Liver (tissue), 9 donors: ENCODE data around the gene PTCD2. TPM values are rescaled to one million over a fixed set of nuclear protein-coding genes. Genes with fewer than 3 reads are reported as not detected.
A peak's percentile ranks its signal among the peaks of the same experiment; 100 is the strongest.

ENCODE experiments used
- DNase-seq: peaks from one replicate; pipeline ENCODE4 v3.0.0-alpha.2; 2017; ENCODE audit warnings: low spot score
- H3K27ac ChIP-seq, 2 donors: one replicate each; pipeline ENCODE4 v1.7.0; 2013; ENCODE audit warnings: inconsistent platforms in 2 of 2, low read length in 2 of 2, control low read depth in 1 of 2, low read depth in 1 of 2, mild to moderate bottlenecking in 1 of 2
- H3K27me3 ChIP-seq, 4 donors: one replicate each; pipeline versions ENCODE4 v1.6.1 to v1.7.0; 2013; ENCODE audit warnings: low read length in 3 of 4, inconsistent platforms in 1 of 4, mild to moderate bottlenecking in 1 of 4, moderate library complexity in 1 of 4; ENCODE audit not compliant: control insufficient read depth in 4 of 4, insufficient read depth in 4 of 4
- H3K36me3 ChIP-seq, 4 donors: one replicate each; pipeline versions ENCODE4 v1.6.1 to v1.7.0; 2013; ENCODE audit warnings: low read length in 3 of 4, mild to moderate bottlenecking in 3 of 4, low read depth in 1 of 4, moderate library complexity in 1 of 4; ENCODE audit not compliant: control insufficient read depth in 4 of 4, insufficient read depth in 3 of 4
- H3K4me1 ChIP-seq, 4 donors: one replicate each; pipeline versions ENCODE4 v1.6.1 to v1.7.0; 2013; ENCODE audit warnings: low read length in 3 of 4, mild to moderate bottlenecking in 3 of 4, moderate library complexity in 1 of 4; ENCODE audit not compliant: control insufficient read depth in 4 of 4, insufficient read depth in 4 of 4
- H3K4me3 ChIP-seq, 3 donors: one replicate each; pipeline versions ENCODE4 v1.6.1 to v1.7.0; 2013; ENCODE audit warnings: low read length in 3 of 3, control low read depth in 1 of 3, low read depth in 1 of 3, mild to moderate bottlenecking in 1 of 3
- H3K9ac ChIP-seq, 2 donors: one replicate each; pipeline ENCODE4 v1.7.0; 2013; ENCODE audit warnings: low read length in 2 of 2, mild to moderate bottlenecking in 2 of 2, moderate library complexity in 2 of 2, control low read depth in 1 of 2, low read depth in 1 of 2
- H3K9me3 ChIP-seq, 4 donors: one replicate each; pipeline versions ENCODE4 v1.6.1 to v1.7.0; 2013; ENCODE audit warnings: low read length in 3 of 4; ENCODE audit not compliant: control insufficient read depth in 4 of 4
- ATF3 ChIP-seq: IDR thresholded peaks from 2 replicates; pipeline ENCODE4 v1.6.1; 2016; ENCODE audit warnings: antibody characterized with exemption
- CTCF ChIP-seq: fragments of 150-350 bp; IDR thresholded peaks from 2 replicates; pipeline ENCODE4 v1.5.1; 2017; ENCODE audit warnings: improper control_type of control experiment, low read depth, low read length; ENCODE audit not compliant: missing input control
- EGR1 ChIP-seq, 2 donors: IDR thresholded peaks; 2 replicates each; pipeline ENCODE4 v1.6.1; 2016 to 2018; ENCODE audit warnings: antibody characterized with exemption in 2 of 2, low read depth in 2 of 2
- FOXA1 ChIP-seq: IDR thresholded peaks from 2 replicates; pipeline ENCODE4 v1.6.1; 2016; ENCODE audit warnings: antibody characterized with exemption
- FOXA2 ChIP-seq: IDR thresholded peaks from 2 replicates; pipeline ENCODE4 v1.6.1; 2016; ENCODE audit warnings: antibody characterized with exemption
- GABPA ChIP-seq, 2 donors: IDR thresholded peaks in 1 of 2; conservative IDR thresholded peaks in 1 of 2; 2 replicates each; pipeline ENCODE4 v1.6.1; 2016; ENCODE audit warnings: antibody characterized with exemption in 2 of 2, mild to moderate bottlenecking in 1 of 2, moderate library complexity in 1 of 2
- HNF4A ChIP-seq, 2 donors: conservative IDR thresholded peaks; 2 replicates each; pipeline ENCODE4 v1.6.1; 2016; ENCODE audit warnings: antibody characterized with exemption in 2 of 2, mild to moderate bottlenecking in 2 of 2
- HNF4G ChIP-seq: IDR thresholded peaks from 2 replicates; pipeline ENCODE4 v1.6.1; 2016; ENCODE audit warnings: antibody characterized with exemption
- JUND ChIP-seq, 2 donors: IDR thresholded peaks; 2 replicates each; pipeline ENCODE4 v1.6.1; 2016; ENCODE audit warnings: antibody characterized with exemption in 2 of 2
- MAX ChIP-seq: IDR thresholded peaks from 2 replicates; pipeline ENCODE4 v1.6.1; 2016; ENCODE audit warnings: antibody characterized with exemption
- NR2F2 ChIP-seq: IDR thresholded peaks from 2 replicates; pipeline ENCODE4 v1.6.1; 2016; ENCODE audit warnings: antibody characterized with exemption
- RAD21 ChIP-seq, 2 donors: IDR thresholded peaks; 2 replicates each; pipeline ENCODE4 v1.6.1; 2016; ENCODE audit warnings: antibody characterized with exemption in 2 of 2, mild to moderate bottlenecking in 2 of 2
- REST ChIP-seq: IDR thresholded peaks from 2 replicates; pipeline ENCODE4 v1.6.1; 2016; ENCODE audit warnings: antibody characterized with exemption, mild to moderate bottlenecking
- RXRA ChIP-seq, 2 donors: IDR thresholded peaks; 2 replicates each; pipeline ENCODE4 v1.6.1; 2017 to 2018; ENCODE audit warnings: antibody characterized with exemption in 2 of 2, mild to moderate bottlenecking in 1 of 2
- SP1 ChIP-seq: IDR thresholded peaks from 2 replicates; pipeline ENCODE4 v1.6.1; 2018; ENCODE audit warnings: antibody characterized with exemption, mild to moderate bottlenecking
- TAF1 ChIP-seq: conservative IDR thresholded peaks from 2 replicates; pipeline ENCODE4 v1.6.1; 2016; ENCODE audit warnings: antibody characterized with exemption, mild to moderate bottlenecking
- ZBTB33 ChIP-seq: IDR thresholded peaks from 2 replicates; pipeline ENCODE4 v1.6.1; 2016; ENCODE audit warnings: antibody characterized with exemption
- WGBS: extraction: QIAGEN DNeasy Blood & Tissue Kit; methylation state at CpG from one replicate; pipeline ENCODE4 v1.1.7; 2013; 5-methylcytosine and 5-hydroxymethylcytosine counted together
- polyA plus RNA-seq, 2 donors: library from polyadenylated mRNA; stranded (reverse) in 1 of 2; unstranded in 1 of 2; fragments of 200-250 nt in 1 of 2; fragments of >200 nt in 1 of 2; fragmentation: Nextera tagmentation in 1 of 2; extraction: Ambion mirVana in 1 of 2; gene quantifications; one replicate each; pipeline versions ENCODE4 v1.2.1 to v1.2.3, GENCODE V29; 2013 to 2015
- total RNA-seq, 2 donors: library from RNA; depleted of rRNA; stranded (reverse); fragments of >200 nt; gene quantifications; one replicate each; pipeline ENCODE4 v1.2.3, GENCODE V29; 2014
- donor health status: healthy.
- donor health status: healthy.
- donor health status: healthy.
- donor health status: healthy.
- donor health status: healthy.

PTCD2 gene
- total and polyA plus RNA-seq, 4 donors: 4.4 to 5.9 (median 5.2) TPM

GRCh38 chr5:72337159-72337558 is 17.0 kb downstream of the PTCD2 start:
- H3K27ac ChIP-seq: peak overlapping the region; percentile 19 to 69
- peaks cover 4 to 19% (median 9%) of the 10 kb centered on the region in 4 donors for H3K4me1 ChIP-seq

GRCh38 chr5:72338689-72339209 is 18.6 kb downstream of the PTCD2 start:
- no peak for DNase-seq
- Histone ChIP-seq H3K9ac (no peak overlapping the region), H3K4me1 (peaks cover 4 to 19% (median 9%) of the 10 kb centered on the region in 4 donors), H3K27ac (no peak overlapping the region), H3K9me3 (no peaks in the 10 kb centered on the region), H3K36me3 (peaks cover 0 to 11% (median 7%) of the 10 kb centered on the region in 4 donors), H3K27me3 (no peaks in the 10 kb centered on the region), H3K4me3 (no peak overlapping the region)
- WGBS: 95% methylated on average over 4 of the region's 4 CpGs
- TF ChIP-seq SP1 (no peak), HNF4G (no peak), JUND (IDR thresholded peaks at IDR 0.05) (no peak), MAX (no peak), GABPA (IDR thresholded peaks at IDR 0.05 in 1 of 2, conservative IDR thresholded peaks at IDR 0.05 in 1 of 2) (no peak), HNF4A (conservative IDR thresholded peaks at IDR 0.05) (no peak), TAF1 (no peak), EGR1 (IDR thresholded peaks at IDR 0.05; ENCODE audit: low read depth in 2 of 2) (no peak), ZBTB33 (no peak), NR2F2 (no peak), RAD21 (IDR thresholded peaks at IDR 0.05) (no peak), FOXA1 (no peak), RXRA (IDR thresholded peaks at IDR 0.05) (no peak), REST (no peak), ATF3 (no peak)

More at GRCh38 chr5:72337159-72337558, 17.0 kb downstream of the PTCD2 start:
- Histone ChIP-seq H3K4me3 (no peak overlapping the region), H3K9ac (no peak overlapping the region), H3K9me3 (no peaks in the 10 kb centered on the region), H3K36me3 (peaks cover 0 to 5% (median 3%) of the 10 kb centered on the region in 4 donors), H3K27me3 (no peaks in the 10 kb centered on the region)
- no peak for TF ChIP-seq SP1
- TF ChIP-seq CTCF: no peak
- no peak for TF ChIP-seq HNF4A (conservative IDR thresholded peaks at IDR 0.05)
- TF ChIP-seq JUND (IDR thresholded peaks at IDR 0.05): no peak
- no peak for TF ChIP-seq ZBTB33
- TF ChIP-seq FOXA2: peak; percentile 2
- no peak for DNase-seq
- 96% methylated on average over 1 of the region's 1 CpG for WGBS
